Gastroesophageal sphincter (tissue), 3 donors: ENCODE data around the gene CD300E.

Experiments used
- CTCF ChIP-seq, 4 experiments: fragments of 200-600 bp in 2 of 4; fragments of 450-650 bp in 2 of 4; sonication (generic) in 1 of 4; IDR thresholded peaks; one replicate each; pipeline ENCODE4 v1.5.1; 2017 to 2019; ENCODE audit warnings: antibody characterized with exemption in 4 of 4, mild to moderate bottlenecking in 2 of 4, moderate library complexity in 2 of 4
- EP300 ChIP-seq: sonication (generic); formaldehyde crosslinking; IDR thresholded peaks from one replicate; pipeline ENCODE4 v1.6.1; 2017; ENCODE audit warnings: antibody characterized with exemption, mild to moderate bottlenecking
- POLR2A ChIP-seq, 2 donors: fragments of 450-650 bp; IDR thresholded peaks; one replicate each; pipeline ENCODE4 v1.6.1; 2017; ENCODE audit warnings: antibody characterized with exemption in 2 of 2, mild to moderate bottlenecking in 2 of 2, moderate library complexity in 1 of 2
- POLR2AphosphoS5 ChIP-seq: sonication (generic); formaldehyde crosslinking; IDR thresholded peaks from one replicate; pipeline ENCODE4 v1.6.1; 2017; ENCODE audit warnings: antibody characterized with exemption

- peak in 2 of 4 experiments; percentile 12 to 41 for TF ChIP-seq CTCF (IDR thresholded peaks at IDR 0.05)
- TF ChIP-seq POLR2A (IDR thresholded peaks at IDR 0.05), result no peak
- no peak for TF ChIP-seq POLR2AphosphoS5
- no peak for TF ChIP-seq EP300
Observed at GRCh38 chr17:74601944-74602572, 21.5 kb downstream of the CD300E start.
